Ovary (tissue), 3 donors: ENCODE data around the gene MAN2A1.

Experiments
- EP300 ChIP-seq: sonication (generic); formaldehyde crosslinking; IDR thresholded peaks from one replicate; pipeline ENCODE4 v1.6.1; 2017; ENCODE audit warnings: antibody characterized with exemption
- POLR2A ChIP-seq: fragments of 450-650 bp; IDR thresholded peaks from one replicate; pipeline ENCODE4 v1.6.1; 2017; ENCODE audit warnings: antibody characterized with exemption, mild to moderate bottlenecking, moderate library complexity
- TF ChIP-seq, protein P1 (sequence below), 3 donors: fragments of 450-650 bp in 2 of 3; fragments of 200-600 bp in 1 of 3; IDR thresholded peaks; one replicate each; pipeline versions ENCODE4 v1.5.1 to v1.8.0; 2016 to 2022; ENCODE audit warnings: antibody characterized with exemption in 3 of 3, mild to moderate bottlenecking in 1 of 3
- donor health status: DM: no; HTN: no; CAD: no.

DNA sequence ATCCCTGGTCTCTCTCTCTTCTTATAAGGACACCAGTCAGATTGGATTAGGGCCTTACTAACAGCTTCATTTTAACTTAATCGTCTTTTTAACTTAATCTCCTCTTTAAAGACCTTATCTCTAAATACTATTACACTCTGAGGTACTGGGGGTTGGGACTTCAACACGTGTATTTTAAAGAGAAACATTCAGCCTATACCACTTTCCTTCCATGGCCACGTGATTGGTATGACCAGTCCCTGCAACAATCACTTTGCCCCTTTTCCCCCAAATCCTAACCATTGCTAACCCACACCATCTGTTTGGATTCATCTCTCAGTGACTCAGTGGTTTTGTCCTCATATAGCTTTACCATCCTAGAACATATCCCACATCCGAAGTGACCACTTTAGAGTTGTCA is 3.8 kb upstream of the MAN2A1 start:
- TF ChIP-seq, protein P1, sequence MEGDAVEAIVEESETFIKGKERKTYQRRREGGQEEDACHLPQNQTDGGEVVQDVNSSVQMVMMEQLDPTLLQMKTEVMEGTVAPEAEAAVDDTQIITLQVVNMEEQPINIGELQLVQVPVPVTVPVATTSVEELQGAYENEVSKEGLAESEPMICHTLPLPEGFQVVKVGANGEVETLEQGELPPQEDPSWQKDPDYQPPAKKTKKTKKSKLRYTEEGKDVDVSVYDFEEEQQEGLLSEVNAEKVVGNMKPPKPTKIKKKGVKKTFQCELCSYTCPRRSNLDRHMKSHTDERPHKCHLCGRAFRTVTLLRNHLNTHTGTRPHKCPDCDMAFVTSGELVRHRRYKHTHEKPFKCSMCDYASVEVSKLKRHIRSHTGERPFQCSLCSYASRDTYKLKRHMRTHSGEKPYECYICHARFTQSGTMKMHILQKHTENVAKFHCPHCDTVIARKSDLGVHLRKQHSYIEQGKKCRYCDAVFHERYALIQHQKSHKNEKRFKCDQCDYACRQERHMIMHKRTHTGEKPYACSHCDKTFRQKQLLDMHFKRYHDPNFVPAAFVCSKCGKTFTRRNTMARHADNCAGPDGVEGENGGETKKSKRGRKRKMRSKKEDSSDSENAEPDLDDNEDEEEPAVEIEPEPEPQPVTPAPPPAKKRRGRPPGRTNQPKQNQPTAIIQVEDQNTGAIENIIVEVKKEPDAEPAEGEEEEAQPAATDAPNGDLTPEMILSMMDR (IDR thresholded peaks at IDR 0.05), result no peak
- TF ChIP-seq POLR2A, result no peak
- TF ChIP-seq EP300, result no peak
